ENCODE results near the gene FIBCD1.

FIBCD1 gene

GRCh38 chr9:130921989-130922892 lies 16.8 kb downstream of the FIBCD1 start:
- in situ Hi-C loops (cut with MboI; ENCODE audit: low sequenced_read_pairs) = no loop called here
- no peak overlapping the region for H3K4me3 ChIP-seq
- peaks cover 53% of the 10 kb centered on the region for H3K27me3 ChIP-seq (ENCODE audit: low read depth)
- no peaks in the 10 kb centered on the region for H3K36me3 ChIP-seq (replicated peaks)
- no peaks in the 10 kb centered on the region for H3K9me3 ChIP-seq
- no peaks in the 10 kb centered on the region for H3K4me1 ChIP-seq
- no peak for DNase-seq (ENCODE audit: low spot score in 2 of 2)

GRCh38 chr9:130921300-130921988 lies 17.6 kb downstream of the FIBCD1 start:
- Histone ChIP-seq H3K4me3 (no peak overlapping the region), H3K27me3 (ENCODE audit: low read depth) (peaks cover 53% of the 10 kb centered on the region), H3K36me3 (replicated peaks) (no peaks in the 10 kb centered on the region), H3K4me1 (no peaks in the 10 kb centered on the region), H3K9me3 (no peaks in the 10 kb centered on the region)
- in situ Hi-C loops (cut with MboI; ENCODE audit: low sequenced_read_pairs) = no loop called here
- no peak for DNase-seq (ENCODE audit: low spot score in 2 of 2)

- DNase-seq (ENCODE audit: low spot score in 2 of 2) = no peak
- Histone ChIP-seq H3K4me3 (no peak overlapping the region), H3K27me3 (ENCODE audit: low read depth) (peaks cover 48% of the 10 kb centered on the region), H3K36me3 (replicated peaks) (no peaks in the 10 kb centered on the region), H3K4me1 (no peaks in the 10 kb centered on the region), H3K9me3 (no peaks in the 10 kb centered on the region)
- in situ Hi-C loops (cut with MboI; ENCODE audit: low sequenced_read_pairs) = no loop called here
Observed at GRCh38 chr9:130920762-130921299, 18.2 kb downstream of the FIBCD1 start.

- H3K36me3 ChIP-seq (replicated peaks) = no peaks in the 10 kb centered on the region
- no peak overlapping the region for H3K4me3 ChIP-seq
- H3K4me1 ChIP-seq = no peaks in the 10 kb centered on the region
- H3K9me3 ChIP-seq = no peaks in the 10 kb centered on the region
- H3K27me3 ChIP-seq (ENCODE audit: low read depth) = peaks cover 47% of the 10 kb centered on the region
- no peak for DNase-seq (ENCODE audit: low spot score in 2 of 2)
- in situ Hi-C loops (cut with MboI; ENCODE audit: low sequenced_read_pairs) = no loop called here
Observed at GRCh38 chr9:130920233-130920632, 18.8 kb downstream of the FIBCD1 start.

GRCh38 chr9:130919559-130920145 lies 19.4 kb downstream of the FIBCD1 start:
- Histone ChIP-seq H3K27me3 (ENCODE audit: low read depth) (peaks cover 41% of the 10 kb centered on the region), H3K36me3 (replicated peaks) (no peaks in the 10 kb centered on the region), H3K9me3 (no peaks in the 10 kb centered on the region), H3K4me3 (no peak overlapping the region), H3K4me1 (no peaks in the 10 kb centered on the region)
- no peak for DNase-seq (ENCODE audit: low spot score in 2 of 2)
- in situ Hi-C loops (cut with MboI; ENCODE audit: low sequenced_read_pairs) = no loop called here

GRCh38 chr9:130918826-130919558 lies 20.1 kb downstream of the FIBCD1 start:
- peaks cover 39% of the 10 kb centered on the region for H3K27me3 ChIP-seq (ENCODE audit: low read depth)
- no peak overlapping the region for H3K4me3 ChIP-seq
- DNase-seq (ENCODE audit: low spot score in 2 of 2) = no peak
- H3K4me1 ChIP-seq = no peaks in the 10 kb centered on the region
- no peaks in the 10 kb centered on the region for H3K36me3 ChIP-seq (replicated peaks)
- in situ Hi-C loops (cut with MboI; ENCODE audit: low sequenced_read_pairs) = no loop called here
- no peaks in the 10 kb centered on the region for H3K9me3 ChIP-seq

- H3K9me3 ChIP-seq = no peaks in the 10 kb centered on the region
- no peaks in the 10 kb centered on the region for H3K36me3 ChIP-seq (replicated peaks)
- H3K4me3 ChIP-seq = no peak overlapping the region
- no peak for DNase-seq (ENCODE audit: low spot score in 2 of 2)
- no peaks in the 10 kb centered on the region for H3K4me1 ChIP-seq
- H3K27me3 ChIP-seq (ENCODE audit: low read depth) = peaks cover 37% of the 10 kb centered on the region
- in situ Hi-C loops (cut with MboI; ENCODE audit: low sequenced_read_pairs) = no loop called here
Observed at GRCh38 chr9:130918101-130918825, 20.8 kb downstream of the FIBCD1 start.

GRCh38 chr9:130917168-130917960 lies 21.7 kb downstream of the FIBCD1 start:
- Histone ChIP-seq H3K9me3 (no peaks in the 10 kb centered on the region), H3K4me1 (no peaks in the 10 kb centered on the region), H3K36me3 (replicated peaks) (no peaks in the 10 kb centered on the region), H3K27me3 (ENCODE audit: low read depth) (peaks cover 28% of the 10 kb centered on the region), H3K4me3 (no peak overlapping the region)
- no peak for DNase-seq (ENCODE audit: low spot score in 2 of 2)
- in situ Hi-C loops (cut with MboI; ENCODE audit: low sequenced_read_pairs) = no loop called here

- no peaks in the 10 kb centered on the region for H3K4me1 ChIP-seq
- in situ Hi-C loops (cut with MboI; ENCODE audit: low sequenced_read_pairs) = no loop called here
- H3K9me3 ChIP-seq = no peaks in the 10 kb centered on the region
- H3K36me3 ChIP-seq (replicated peaks) = no peaks in the 10 kb centered on the region
- H3K4me3 ChIP-seq = no peak overlapping the region
- no peak for DNase-seq (ENCODE audit: low spot score in 2 of 2)
- peaks cover 11% of the 10 kb centered on the region for H3K27me3 ChIP-seq (ENCODE audit: low read depth)
Observed at GRCh38 chr9:130915096-130915447, 24.0 kb downstream of the FIBCD1 start.

- in situ Hi-C loops (cut with MboI; ENCODE audit: low sequenced_read_pairs) = no loop called here
- H3K36me3 ChIP-seq (replicated peaks) = no peaks in the 10 kb centered on the region
- no peaks in the 10 kb centered on the region for H3K9me3 ChIP-seq
- H3K4me3 ChIP-seq = no peak overlapping the region
- DNase-seq (ENCODE audit: low spot score in 2 of 2) = no peak
- H3K4me1 ChIP-seq = no peaks in the 10 kb centered on the region
- peaks cover 10% of the 10 kb centered on the region for H3K27me3 ChIP-seq (ENCODE audit: low read depth)
Observed at GRCh38 chr9:130914417-130915095, 24.5 kb downstream of the FIBCD1 start.

- H3K27me3 ChIP-seq (ENCODE audit: low read depth) = peaks cover 8% of the 10 kb centered on the region
- H3K4me1 ChIP-seq = no peaks in the 10 kb centered on the region
- in situ Hi-C loops (cut with MboI; ENCODE audit: low sequenced_read_pairs) = no loop called here
- H3K9me3 ChIP-seq = no peaks in the 10 kb centered on the region
- no peaks in the 10 kb centered on the region for H3K36me3 ChIP-seq (replicated peaks)
- no peak for DNase-seq (ENCODE audit: low spot score in 2 of 2)
- H3K4me3 ChIP-seq = no peak overlapping the region
Observed at GRCh38 chr9:130913599-130914416, 25.2 kb downstream of the FIBCD1 start.
